Neural progenitor cell (in vitro differentiated cells): ENCODE results near the gene DMXL2. TPM values are rescaled to one million over a fixed set of nuclear protein-coding genes. Genes with fewer than 3 reads are reported as not detected.

Source experiments
- DNase-seq: peaks from one replicate; pipeline ENCODE4 v3.0.0-alpha.2; 2016; ENCODE audit warnings: low spot score
- H2AFZ ChIP-seq: fragments of 200-600 bp; sonication (generic); replicated peaks from 2 replicates; pipeline ENCODE4 v1.6.1; 2016; ENCODE audit warnings: antibody characterized with exemption
- H3F3A ChIP-seq: fragments of 200-600 bp; sonication (generic); 2 replicates; pipeline ENCODE4 v1.6.1; 2016; ENCODE audit warnings: antibody characterized with exemption, low read depth
- H3K27ac ChIP-seq: fragments of 200-600 bp; sonication (generic); 2 replicates; pipeline ENCODE4 v1.5.1; 2016; ENCODE audit warnings: mild to moderate bottlenecking
- H3K27me3 ChIP-seq: fragments of 200-600 bp; sonication (generic); 2 replicates; pipeline ENCODE4 v1.6.1; 2016; ENCODE audit warnings: mild to moderate bottlenecking, moderate library complexity
- H3K36me3 ChIP-seq: fragments of 200-600 bp; sonication (generic); 2 replicates; pipeline ENCODE4 v1.5.1; 2016
- H3K4me1 ChIP-seq: fragments of 200-600 bp; sonication (generic); 2 replicates; pipeline ENCODE4 v1.6.1; 2016; ENCODE audit warnings: mixed run types
- H3K4me2 ChIP-seq: fragments of 200-600 bp; sonication (generic); 2 replicates; pipeline ENCODE4 v1.6.1; 2016
- H3K4me3 ChIP-seq: fragments of 200-600 bp; sonication (generic); 2 replicates; pipeline ENCODE4 v1.5.1; 2016
- H3K79me2 ChIP-seq: fragments of 200-600 bp; sonication (generic); 2 replicates; pipeline ENCODE4 v1.6.1; 2016; ENCODE audit warnings: low read depth
- H3K9ac ChIP-seq: fragments of 200-600 bp; sonication (generic); 2 replicates; pipeline ENCODE4 v1.6.1; 2016
- H3K9me3 ChIP-seq: fragments of 200-600 bp; sonication (generic); 2 replicates; pipeline ENCODE4 v1.5.1; 2016; ENCODE audit warnings: low read depth
- H4K20me1 ChIP-seq: fragments of 200-600 bp; sonication (generic); 2 replicates; pipeline ENCODE4 v1.6.1; 2016; ENCODE audit warnings: low read depth
- H3K27ac Mint-ChIP-seq: 3 replicates; pipeline ENCODE4 v1.8.0; 2021; ENCODE audit warnings: mixed read lengths
- H3K27me3 Mint-ChIP-seq: 2 replicates; pipeline ENCODE4 v1.8.0; 2022; ENCODE audit warnings: low read depth, mild to moderate bottlenecking, inconsistent platforms, moderate library complexity, mixed read lengths; ENCODE audit not compliant: insufficient read depth
- H3K36me3 Mint-ChIP-seq: 3 replicates; pipeline ENCODE4 v1.8.0; 2021; ENCODE audit warnings: mixed read lengths
- H3K4me1 Mint-ChIP-seq: 3 replicates; pipeline ENCODE4 v1.8.0; 2021; ENCODE audit warnings: mixed read lengths
- H3K4me3 Mint-ChIP-seq: 3 replicates; pipeline ENCODE4 v1.8.0; 2021; ENCODE audit warnings: mild to moderate bottlenecking, moderate library complexity, mixed read lengths
- H3K9me3 Mint-ChIP-seq: 3 replicates; pipeline ENCODE4 v1.8.0; 2020; ENCODE audit warnings: mixed read lengths
- CTCF ChIP-seq: fragments of 200-600 bp; sonication (generic); IDR thresholded peaks from 2 replicates; pipeline ENCODE4 v1.5.1; 2017; ENCODE audit warnings: antibody characterized with exemption, mild to moderate bottlenecking
- EZH2 ChIP-seq: fragments of 200-600 bp; sonication (generic); IDR thresholded peaks from 2 replicates; pipeline ENCODE4 v1.6.1; 2017; ENCODE audit warnings: antibody characterized with exemption, mild to moderate bottlenecking, moderate library complexity
- EZH2phosphoT487 ChIP-seq: fragments of 200-600 bp; sonication (generic); IDR thresholded peaks from 2 replicates; pipeline ENCODE4 v1.6.1; 2017; ENCODE audit warnings: antibody characterized with exemption
- total RNA-seq: library from RNA; depleted of rRNA; stranded (reverse); fragments of >200 nt; gene quantifications from 2 replicates; pipeline ENCODE4 v1.2.3, GENCODE V29; 2015; ENCODE audit warnings: low replicate concordance

Gene DMXL2
- total RNA-seq, 1 donor from 2014 or later: 124 TPM

GRCh38 chr15:51561271-51561670 is 61.3 kb downstream of the DMXL2 start:
- H3K4me3 ChIP-seq: no peak overlapping the region
- no peak overlapping the region for H3K4me3 Mint-ChIP-seq
- H3K4me1 Mint-ChIP-seq: no peaks in the 10 kb centered on the region
- no peaks in the 10 kb centered on the region for H3K27me3 ChIP-seq
- no peak overlapping the region for H3K4me2 ChIP-seq
- no peaks in the 10 kb centered on the region for H3F3A ChIP-seq
- H3K9ac ChIP-seq: no peak overlapping the region
- peaks cover 7% of the 10 kb centered on the region for H3K36me3 Mint-ChIP-seq
- no peak for TF ChIP-seq CTCF
- no peak for TF ChIP-seq EZH2
- TF ChIP-seq EZH2phosphoT487: no peak
- H3K79me2 ChIP-seq: no peaks in the 10 kb centered on the region
- H3K27ac Mint-ChIP-seq: no peak overlapping the region
- no peaks in the 10 kb centered on the region for H4K20me1 ChIP-seq
- no peaks in the 10 kb centered on the region for H3K36me3 ChIP-seq
- no peaks in the 10 kb centered on the region for H3K9me3 Mint-ChIP-seq
- H2AFZ ChIP-seq: no peak overlapping the region
- no peaks in the 10 kb centered on the region for H3K27me3 Mint-ChIP-seq
- no peaks in the 10 kb centered on the region for H3K9me3 ChIP-seq
- peak; percentile 11 for DNase-seq
- no peak overlapping the region for H3K27ac ChIP-seq
- H3K4me1 ChIP-seq: no peaks in the 10 kb centered on the region

GRCh38 chr15:51558876-51559275 is 63.7 kb downstream of the DMXL2 start:
- Histone ChIP-seq H3K4me2 (no peak overlapping the region), H3K9ac (no peak overlapping the region), H3K79me2 (no peaks in the 10 kb centered on the region), H3K27ac (no peak overlapping the region), H3F3A (no peaks in the 10 kb centered on the region), H3K4me1 (no peaks in the 10 kb centered on the region), H3K36me3 (no peaks in the 10 kb centered on the region), H3K9me3 (no peaks in the 10 kb centered on the region), H3K27me3 (no peaks in the 10 kb centered on the region), H4K20me1 (no peaks in the 10 kb centered on the region), H3K4me3 (no peak overlapping the region), H2AFZ (no peak overlapping the region)
- Mint-ChIP-seq H3K4me3 (no peak overlapping the region), H3K36me3 (peaks cover 9% of the 10 kb centered on the region), H3K27ac (no peak overlapping the region), H3K27me3 (no peaks in the 10 kb centered on the region), H3K9me3 (no peaks in the 10 kb centered on the region), H3K4me1 (no peaks in the 10 kb centered on the region)
- no peak for TF ChIP-seq EZH2
- TF ChIP-seq EZH2phosphoT487: no peak
- no peak for TF ChIP-seq CTCF
- DNase-seq: no peak

GRCh38 chr15:51558411-51558810 is 64.2 kb downstream of the DMXL2 start:
- H3K27ac ChIP-seq: no peak overlapping the region
- no peaks in the 10 kb centered on the region for H4K20me1 ChIP-seq
- no peaks in the 10 kb centered on the region for H3F3A ChIP-seq
- no peaks in the 10 kb centered on the region for H3K27me3 Mint-ChIP-seq
- DNase-seq: no peak
- H3K9me3 Mint-ChIP-seq: no peaks in the 10 kb centered on the region
- H3K4me3 ChIP-seq: no peak overlapping the region
- H3K79me2 ChIP-seq: no peaks in the 10 kb centered on the region
- no peak overlapping the region for H3K4me2 ChIP-seq
- H3K27ac Mint-ChIP-seq: no peak overlapping the region
- H3K9ac ChIP-seq: no peak overlapping the region
- no peak overlapping the region for H2AFZ ChIP-seq
- peaks cover 9% of the 10 kb centered on the region for H3K36me3 Mint-ChIP-seq
- no peaks in the 10 kb centered on the region for H3K4me1 ChIP-seq
- no peak overlapping the region for H3K4me3 Mint-ChIP-seq
- TF ChIP-seq CTCF (no peak), EZH2 (no peak), EZH2phosphoT487 (no peak)
- no peaks in the 10 kb centered on the region for H3K9me3 ChIP-seq
- H3K27me3 ChIP-seq: no peaks in the 10 kb centered on the region
- no peaks in the 10 kb centered on the region for H3K4me1 Mint-ChIP-seq
- H3K36me3 ChIP-seq: no peaks in the 10 kb centered on the region

GRCh38 chr15:51550841-51551240 is 71.7 kb downstream of the DMXL2 start:
- no peaks in the 10 kb centered on the region for H3K9me3 Mint-ChIP-seq
- no peak overlapping the region for H2AFZ ChIP-seq
- no peak for DNase-seq
- H3K27ac Mint-ChIP-seq: no peak overlapping the region
- H3K4me3 Mint-ChIP-seq: no peak overlapping the region
- peaks cover 6% of the 10 kb centered on the region for H4K20me1 ChIP-seq
- H3K27me3 ChIP-seq: no peaks in the 10 kb centered on the region
- no peaks in the 10 kb centered on the region for H3K27me3 Mint-ChIP-seq
- no peak overlapping the region for H3K4me3 ChIP-seq
- no peaks in the 10 kb centered on the region for H3K4me1 ChIP-seq
- H3K36me3 Mint-ChIP-seq: peaks cover 4% of the 10 kb centered on the region
- no peak overlapping the region for H3K9ac ChIP-seq
- TF ChIP-seq CTCF: no peak
- TF ChIP-seq EZH2phosphoT487: no peak
- no peak for TF ChIP-seq EZH2
- no peaks in the 10 kb centered on the region for H3K36me3 ChIP-seq
- H3K79me2 ChIP-seq: no peaks in the 10 kb centered on the region
- H3K4me1 Mint-ChIP-seq: no peaks in the 10 kb centered on the region
- H3F3A ChIP-seq: no peaks in the 10 kb centered on the region
- H3K9me3 ChIP-seq: no peaks in the 10 kb centered on the region
- H3K27ac ChIP-seq: no peak overlapping the region
- H3K4me2 ChIP-seq: no peak overlapping the region
